ENCODE measurements around the gene CABP1.

GRCh38 chr12:120690083-120690450, 49.6 kb downstream of the CABP1 start:
- TF ChIP-seq, protein P1, sequence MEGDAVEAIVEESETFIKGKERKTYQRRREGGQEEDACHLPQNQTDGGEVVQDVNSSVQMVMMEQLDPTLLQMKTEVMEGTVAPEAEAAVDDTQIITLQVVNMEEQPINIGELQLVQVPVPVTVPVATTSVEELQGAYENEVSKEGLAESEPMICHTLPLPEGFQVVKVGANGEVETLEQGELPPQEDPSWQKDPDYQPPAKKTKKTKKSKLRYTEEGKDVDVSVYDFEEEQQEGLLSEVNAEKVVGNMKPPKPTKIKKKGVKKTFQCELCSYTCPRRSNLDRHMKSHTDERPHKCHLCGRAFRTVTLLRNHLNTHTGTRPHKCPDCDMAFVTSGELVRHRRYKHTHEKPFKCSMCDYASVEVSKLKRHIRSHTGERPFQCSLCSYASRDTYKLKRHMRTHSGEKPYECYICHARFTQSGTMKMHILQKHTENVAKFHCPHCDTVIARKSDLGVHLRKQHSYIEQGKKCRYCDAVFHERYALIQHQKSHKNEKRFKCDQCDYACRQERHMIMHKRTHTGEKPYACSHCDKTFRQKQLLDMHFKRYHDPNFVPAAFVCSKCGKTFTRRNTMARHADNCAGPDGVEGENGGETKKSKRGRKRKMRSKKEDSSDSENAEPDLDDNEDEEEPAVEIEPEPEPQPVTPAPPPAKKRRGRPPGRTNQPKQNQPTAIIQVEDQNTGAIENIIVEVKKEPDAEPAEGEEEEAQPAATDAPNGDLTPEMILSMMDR (IDR thresholded peaks at IDR 0.05): no peak
- TF ChIP-seq POLR2A (IDR thresholded peaks at IDR 0.05): no peak
